NCI-H1417 treated with DMSO at 0.1 percent for 48 hours (cell line): ENCODE data around the gene TMEM100.
"Not testable (repeated sequence)": the region's sequence is repeated elsewhere in the genome, so short reads cannot be mapped to it uniquely, and the experiment has no call there.

Source experiments
- DNase-seq: peaks from one replicate; lab custom pipeline; 2025; lab: John Stamatoyannopoulos, UW

The TMEM100 gene

DNA sequence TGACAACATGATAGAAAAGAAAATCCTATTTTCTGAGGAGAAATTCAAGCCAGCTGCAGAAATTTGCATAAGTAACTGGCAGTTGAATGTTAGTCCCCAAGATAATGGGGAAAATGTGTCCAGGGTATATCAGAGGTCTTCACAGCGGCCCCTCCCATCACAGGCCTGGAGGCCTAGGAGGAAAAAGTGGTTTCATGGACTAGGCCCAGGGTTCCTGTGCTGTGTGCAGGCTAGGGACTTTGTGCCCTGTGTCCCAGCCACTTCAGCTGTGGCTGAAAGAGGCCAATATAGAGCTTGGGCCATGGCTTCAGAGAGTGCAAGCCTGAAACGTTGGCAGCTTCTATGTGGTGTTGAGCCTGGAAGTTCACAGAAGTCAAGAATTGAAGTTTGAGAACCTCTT lies 35.6 kb downstream of the TMEM100 start:
- no peak for DNase-seq

GRCh38 chr17:55683550-55684315 lies 38.9 kb downstream of the TMEM100 start:
- DNase-seq = no peak

GRCh38 chr17:55681342-55681700 lies 41.3 kb downstream of the TMEM100 start:
- no peak for DNase-seq

- DNase-seq = no peak
These were observed 41.9 kb downstream of the TMEM100 start for GRCh38 chr17:55680686-55681341.

GRCh38 chr17:55677446-55677845 lies 45.2 kb downstream of the TMEM100 start:
- no peak for DNase-seq

DNA sequence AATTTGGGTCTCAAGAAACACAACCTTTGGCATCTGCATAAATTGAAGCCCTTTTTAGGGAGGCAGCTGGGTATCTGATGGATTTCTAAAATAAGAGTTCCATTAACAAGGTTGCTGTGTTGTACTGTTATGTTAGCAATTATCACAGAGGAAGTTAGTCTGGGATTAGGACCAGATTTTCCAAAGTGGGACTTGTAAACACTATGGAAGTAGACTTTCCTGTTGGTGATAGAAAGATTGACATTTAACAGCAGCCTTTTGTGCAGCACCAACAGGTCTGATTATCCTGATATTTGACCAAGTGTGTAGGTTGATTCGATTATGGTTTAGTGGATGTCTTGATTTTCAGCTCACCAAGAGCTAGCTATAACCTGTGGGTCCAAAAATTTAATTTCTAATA lies 46.4 kb downstream of the TMEM100 start:
- DNase-seq = no peak

GRCh38 chr17:55673743-55674506 lies 48.7 kb downstream of the TMEM100 start:
- no peak for DNase-seq

GRCh38 chr17:55672585-55673501 lies 49.8 kb downstream of the TMEM100 start:
- DNase-seq = no peak

- not testable (repeated sequence) for DNase-seq
These were observed 50.7 kb downstream of the TMEM100 start for GRCh38 chr17:55672010-55672409.
